Glutamatergic neuron (in vitro differentiated cells): ENCODE measurements around the gene NOS1AP. TPM values are rescaled to one million over a fixed set of nuclear protein-coding genes. Genes with fewer than 3 reads are reported as not detected.

ENCODE experiments used
- DNase-seq: peaks from one replicate; pipeline ENCODE4 v3.0.0; 2022
- H3K27ac Mint-ChIP-seq: one replicate; pipeline ENCODE4 v1.8.0; 2020; ENCODE audit warnings: mild to moderate bottlenecking, mixed read lengths, inconsistent platforms; ENCODE audit not compliant: unreplicated experiment
- H3K27me3 Mint-ChIP-seq: one replicate; pipeline ENCODE4 v1.8.0; 2020; ENCODE audit warnings: mild to moderate bottlenecking, moderate library complexity, mixed read lengths, inconsistent platforms; ENCODE audit not compliant: unreplicated experiment
- H3K36me3 Mint-ChIP-seq: one replicate; pipeline ENCODE4 v1.8.0; 2020; ENCODE audit warnings: mild to moderate bottlenecking, mixed read lengths, inconsistent platforms; ENCODE audit not compliant: unreplicated experiment
- H3K4me1 Mint-ChIP-seq: one replicate; pipeline ENCODE4 v1.8.0; 2020; ENCODE audit warnings: mild to moderate bottlenecking, low read depth, mixed read lengths, inconsistent platforms; ENCODE audit not compliant: unreplicated experiment
- H3K4me3 Mint-ChIP-seq: one replicate; pipeline ENCODE4 v1.8.0; 2020; ENCODE audit warnings: mild to moderate bottlenecking, mixed read lengths, inconsistent platforms; ENCODE audit not compliant: unreplicated experiment
- H3K9me3 Mint-ChIP-seq: one replicate; pipeline ENCODE4 v1.8.0; 2020; ENCODE audit warnings: mild to moderate bottlenecking, moderate library complexity, mixed read lengths, inconsistent platforms; ENCODE audit not compliant: unreplicated experiment
- CTCF ChIP-seq: fragments of 200-600 bp; sonication (generic); IDR thresholded peaks from one replicate; pipeline ENCODE4 v1.5.0; 2021; ENCODE audit not compliant: partially characterized antibody, unreplicated experiment
- total RNA-seq: library from RNA; stranded (reverse); fragmentation: NEBNext Ultra II Directional; extraction: Animal tissue kit (Norgen Biotek cat#: 25700); gene quantifications from one replicate; pipeline ENCODE4 v1.2.1, GENCODE V29; 2021; ENCODE audit not compliant: unreplicated experiment

Gene NOS1AP
- total RNA-seq, 1 donor from 2014 or later, result 12.7 TPM

- no peak for DNase-seq
- Mint-ChIP-seq H3K9me3 (peaks cover 2% of the 10 kb centered on the region), H3K27me3 (peaks cover 2% of the 10 kb centered on the region), H3K36me3 (no peaks in the 10 kb centered on the region), H3K27ac (no peak overlapping the region), H3K4me1 (peaks cover 9% of the 10 kb centered on the region), H3K4me3 (no peak overlapping the region)
- TF ChIP-seq CTCF, result no peak
Observed at GRCh38 chr1:162353702-162354101, 284.2 kb downstream of the NOS1AP start.

- Mint-ChIP-seq H3K4me3 (no peak overlapping the region), H3K27ac (no peak overlapping the region), H3K4me1 (peaks cover 6% of the 10 kb centered on the region), H3K9me3 (peaks cover 2% of the 10 kb centered on the region), H3K36me3 (no peaks in the 10 kb centered on the region), H3K27me3 (peaks cover 4% of the 10 kb centered on the region)
- DNase-seq, result no peak
- peak; percentile 63 for TF ChIP-seq CTCF
Observed at GRCh38 chr1:162357681-162358266, 288.3 kb downstream of the NOS1AP start.

GRCh38 chr1:162358928-162359327 is 289.4 kb downstream of the NOS1AP start:
- peaks cover 3% of the 10 kb centered on the region for H3K27me3 Mint-ChIP-seq
- H3K4me1 Mint-ChIP-seq, result no peaks in the 10 kb centered on the region
- DNase-seq, result no peak
- no peaks in the 10 kb centered on the region for H3K36me3 Mint-ChIP-seq
- H3K9me3 Mint-ChIP-seq, result peaks cover 2% of the 10 kb centered on the region
- no peak for TF ChIP-seq CTCF
- no peak overlapping the region for H3K4me3 Mint-ChIP-seq
- H3K27ac Mint-ChIP-seq, result no peak overlapping the region

- H3K4me3 Mint-ChIP-seq, result no peak overlapping the region
- H3K9me3 Mint-ChIP-seq, result peaks cover 2% of the 10 kb centered on the region
- H3K27me3 Mint-ChIP-seq, result peaks cover 3% of the 10 kb centered on the region
- H3K4me1 Mint-ChIP-seq, result no peaks in the 10 kb centered on the region
- H3K27ac Mint-ChIP-seq, result no peak overlapping the region
- no peaks in the 10 kb centered on the region for H3K36me3 Mint-ChIP-seq
- no peak for DNase-seq
- TF ChIP-seq CTCF, result no peak
Observed at GRCh38 chr1:162359523-162360236, 290.2 kb downstream of the NOS1AP start.

- H3K36me3 Mint-ChIP-seq, result no peaks in the 10 kb centered on the region
- TF ChIP-seq CTCF, result no peak
- no peak for DNase-seq
Observed at GRCh38 chr1:162360237-162360873, 290.9 kb downstream of the NOS1AP start.

More at GRCh38 chr1:162360237-162360873, 290.9 kb downstream of the NOS1AP start:
- Mint-ChIP-seq H3K9me3 (peaks cover 2% of the 10 kb centered on the region), H3K4me3 (no peak overlapping the region), H3K27me3 (peaks cover 3% of the 10 kb centered on the region), H3K27ac (no peak overlapping the region), H3K4me1 (no peaks in the 10 kb centered on the region)
